Psoas muscle (tissue), 8 donors: ENCODE data around the gene PHF8. TPM values are rescaled to one million over a fixed set of nuclear protein-coding genes. Genes with fewer than 3 reads are reported as not detected.

Experiments used
- ATAC-seq, 4 donors: fragments of 200-7000 bp; cut with Tn5 transposase; one replicate each; pipeline ENCODE4 v1.9.1; 2020; ENCODE audit warnings: moderate library complexity in 3 of 4, mild to moderate bottlenecking in 2 of 4
- DNase-seq, 2 donors: peaks; one replicate each; pipeline ENCODE4 v3.0.0-alpha.2; 2020
- H3K27ac ChIP-seq: fragments of 200-600 bp; one replicate; pipeline ENCODE4 v1.8.0; 2022
- H3K27me3 ChIP-seq, 3 donors: fragments of 200-600 bp in 1 of 3; one replicate each; pipeline versions ENCODE4 v1.6.1 to v1.8.0; 2013 to 2022; ENCODE audit warnings: low read length in 2 of 3, mild to moderate bottlenecking in 2 of 3, moderate library complexity in 1 of 3; ENCODE audit not compliant: insufficient read depth in 3 of 3
- H3K36me3 ChIP-seq, 2 donors: fragments of 200-600 bp in 1 of 2; one replicate each; pipeline versions ENCODE4 v1.6.1 to v1.8.0; 2013 to 2022; ENCODE audit warnings: low read depth in 1 of 2, mild to moderate bottlenecking in 1 of 2, moderate library complexity in 1 of 2; ENCODE audit not compliant: insufficient read depth in 1 of 2
- H3K4me1 ChIP-seq: fragments of 200-600 bp; one replicate; pipeline ENCODE4 v1.8.0; 2022
- H3K4me3 ChIP-seq: fragments of 200-600 bp; one replicate; pipeline ENCODE4 v1.8.0; 2022; ENCODE audit warnings: mild to moderate bottlenecking
- H3K9me3 ChIP-seq: fragments of 200-600 bp; one replicate; pipeline ENCODE4 v1.8.0; 2022
- WGBS, 3 donors: extraction: QIAGEN DNeasy Blood & Tissue Kit; methylation state at CpG; one replicate each; pipeline versions ENCODE4 v1.1.6 to v1.1.7; 2013; 5-methylcytosine and 5-hydroxymethylcytosine counted together
- intact Hi-C, 2 donors: fragments of 100-400 bp; cut with DNase I; formaldehyde crosslinking; loops; one replicate each; pipeline versions ENCODE4 v1.11.0 to v1.14.2; 2022
- polyA plus RNA-seq, 3 donors: library from polyadenylated mRNA; stranded (reverse); fragments of 200-250 nt; gene quantifications; one replicate each; pipeline ENCODE4 v1.2.3, GENCODE V29; 2013
- total RNA-seq, 4 donors: library from RNA; stranded (reverse); fragmentation: NEBNext Ultra II Directional in 2 of 4; extraction: Animal tissue kit (Norgen Biotek cat#: 25700) in 2 of 4; gene quantifications; one replicate each; pipeline versions ENCODE4 v1.2.1 to v1.2.4, GENCODE V29; 2021 to 2023
- TF ChIP-seq, protein P1 (sequence below): fragments of 200-600 bp; IDR thresholded peaks from one replicate; pipeline ENCODE4 v1.8.0; 2022; ENCODE audit warnings: antibody characterized with exemption
- donor health status: healthy with polysubstance abuse.
- donor health status: DM: no; HTN: no; CAD: no; lungs with moderate emphysema.
- donor health status: Bipolar disorder and iron deficiency.
- donor health status: healthy.
- donor health status: DM: yes; HTN: yes; CAD: no.
- donor health status: DM: no; HTN: no; CAD: no.
- donor health status: DM: no; HTN: no; CAD: no.
- donor health status: DM: yes; HTN: yes; CAD: no.

The PHF8 gene
- total and polyA plus RNA-seq, 7 donors, result 3.6 to 16.4 (median 9.0) TPM

GRCh38 chrX:54024350-54024749 lies 19.9 kb downstream of the PHF8 start:
- 89 to 100% (median 96%) methylated on average over 5 of the region's 5 CpGs for WGBS, 3 donors
- ATAC-seq (no peak), DNase-seq (no peak)
- H3K27ac ChIP-seq, result no peak overlapping the region
- TF ChIP-seq, protein P1, sequence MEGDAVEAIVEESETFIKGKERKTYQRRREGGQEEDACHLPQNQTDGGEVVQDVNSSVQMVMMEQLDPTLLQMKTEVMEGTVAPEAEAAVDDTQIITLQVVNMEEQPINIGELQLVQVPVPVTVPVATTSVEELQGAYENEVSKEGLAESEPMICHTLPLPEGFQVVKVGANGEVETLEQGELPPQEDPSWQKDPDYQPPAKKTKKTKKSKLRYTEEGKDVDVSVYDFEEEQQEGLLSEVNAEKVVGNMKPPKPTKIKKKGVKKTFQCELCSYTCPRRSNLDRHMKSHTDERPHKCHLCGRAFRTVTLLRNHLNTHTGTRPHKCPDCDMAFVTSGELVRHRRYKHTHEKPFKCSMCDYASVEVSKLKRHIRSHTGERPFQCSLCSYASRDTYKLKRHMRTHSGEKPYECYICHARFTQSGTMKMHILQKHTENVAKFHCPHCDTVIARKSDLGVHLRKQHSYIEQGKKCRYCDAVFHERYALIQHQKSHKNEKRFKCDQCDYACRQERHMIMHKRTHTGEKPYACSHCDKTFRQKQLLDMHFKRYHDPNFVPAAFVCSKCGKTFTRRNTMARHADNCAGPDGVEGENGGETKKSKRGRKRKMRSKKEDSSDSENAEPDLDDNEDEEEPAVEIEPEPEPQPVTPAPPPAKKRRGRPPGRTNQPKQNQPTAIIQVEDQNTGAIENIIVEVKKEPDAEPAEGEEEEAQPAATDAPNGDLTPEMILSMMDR, result no peak
- no peaks in the 10 kb centered on the region for H3K27me3 ChIP-seq
- H3K9me3 ChIP-seq, result no peaks in the 10 kb centered on the region
- H3K4me3 ChIP-seq, result no peak overlapping the region
- peaks cover 0 to 52% of the 10 kb centered on the region in 2 donors for H3K36me3 ChIP-seq
- no peaks in the 10 kb centered on the region for H3K4me1 ChIP-seq
- intact Hi-C loops, result no loop called here

DNA sequence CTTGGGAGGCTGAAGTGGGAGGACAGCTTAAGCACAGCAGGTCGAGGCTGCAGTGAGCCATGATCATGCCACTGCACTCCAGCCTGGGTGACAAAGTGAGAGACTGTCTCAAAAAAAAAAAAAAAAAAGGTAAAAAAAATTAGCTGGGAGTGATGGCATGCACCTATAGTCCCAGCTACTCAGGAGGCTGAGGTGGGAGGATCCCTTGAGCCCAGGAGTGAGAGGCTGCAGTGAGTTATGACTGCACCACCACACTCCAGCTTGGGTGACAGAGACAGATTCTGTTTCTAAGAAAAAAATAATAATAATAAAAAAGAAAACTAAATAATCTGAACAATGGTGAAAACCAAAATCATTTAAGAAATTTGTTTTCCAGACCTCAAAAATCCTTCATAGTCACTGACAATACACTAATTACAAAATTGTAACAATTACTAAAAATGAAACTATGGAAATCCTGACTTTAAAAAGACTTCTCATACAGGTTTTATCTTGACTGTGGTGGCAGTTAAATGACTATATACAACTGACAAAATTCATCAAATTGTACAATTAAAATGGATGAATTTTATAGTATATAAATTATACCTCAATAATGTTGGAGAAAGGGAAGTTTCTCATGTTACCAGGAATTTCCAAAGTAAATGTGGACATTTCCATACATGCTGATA lies 31.3 kb downstream of the PHF8 start:
- Histone ChIP-seq H3K36me3 (peaks cover 0 to 63% of the 10 kb centered on the region in 2 donors), H3K4me3 (no peak overlapping the region), H3K4me1 (no peaks in the 10 kb centered on the region), H3K27ac (no peak overlapping the region), H3K27me3 (no peaks in the 10 kb centered on the region), H3K9me3 (no peaks in the 10 kb centered on the region)
- ATAC-seq, result no peak
- TF ChIP-seq, protein P1, result no peak
- WGBS, 3 donors, result 50 to 100% (median 97%) methylated on average over 1 of the region's 1 CpG
- intact Hi-C loops, result no loop called here
- no peak for DNase-seq

GRCh38 chrX:54007682-54008081 lies 36.6 kb downstream of the PHF8 start:
- peaks cover 0 to 16% of the 10 kb centered on the region in 2 donors for H3K36me3 ChIP-seq
- H3K4me1 ChIP-seq, result no peaks in the 10 kb centered on the region
- H3K9me3 ChIP-seq, result no peaks in the 10 kb centered on the region
- no peak for DNase-seq
- intact Hi-C loops, result no loop called here
- no peak overlapping the region for H3K27ac ChIP-seq
- 86 to 98% (median 93%) methylated on average over 4 of the region's 4 CpGs for WGBS, 3 donors
- H3K27me3 ChIP-seq, result no peaks in the 10 kb centered on the region
- TF ChIP-seq, protein P1, result no peak
- H3K4me3 ChIP-seq, result no peak overlapping the region
- no peak for ATAC-seq

- Histone ChIP-seq H3K9me3 (no peaks in the 10 kb centered on the region), H3K27me3 (peaks cover 0 to 3% (median 0%) of the 10 kb centered on the region in 3 donors), H3K36me3 (peaks cover 3 to 91% of the 10 kb centered on the region in 2 donors), H3K4me3 (no peak overlapping the region), H3K27ac (no peak overlapping the region), H3K4me1 (no peaks in the 10 kb centered on the region)
- DNase-seq, result no peak
- intact Hi-C loops, result no loop called here
- no peak for ATAC-seq
- TF ChIP-seq, protein P1, result no peak
- 82 to 98% (median 94%) methylated on average over 2 of the region's 2 CpGs for WGBS, 3 donors
Measured at GRCh38 chrX:53997724-53998123, 46.5 kb downstream of the PHF8 start.

DNA sequence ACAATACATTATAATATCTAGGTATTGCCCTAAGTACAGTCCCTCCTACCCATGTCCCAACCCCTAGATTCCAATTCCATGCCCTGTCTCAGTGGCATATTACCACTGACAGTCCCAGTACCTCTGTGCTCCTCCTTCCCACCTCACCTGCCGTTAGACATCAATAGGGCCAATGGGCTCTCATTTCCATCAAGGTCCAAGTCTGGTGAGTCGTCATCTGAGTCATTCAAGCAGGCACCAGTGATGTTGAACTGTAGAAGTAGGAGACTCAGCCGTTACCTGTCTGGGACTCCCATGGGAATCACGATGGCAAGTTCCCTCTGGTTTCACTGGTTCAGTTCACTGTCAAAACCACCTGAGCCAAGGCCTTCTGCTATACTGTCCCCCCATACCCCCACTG lies 51.7 kb downstream of the PHF8 start:
- Histone ChIP-seq H3K4me3 (no peak overlapping the region), H3K36me3 (peaks cover 3 to 64% of the 10 kb centered on the region in 2 donors), H3K4me1 (no peaks in the 10 kb centered on the region), H3K27ac (no peak overlapping the region), H3K27me3 (peaks cover 0 to 4% (median 0%) of the 10 kb centered on the region in 3 donors), H3K9me3 (no peaks in the 10 kb centered on the region)
- intact Hi-C loops, result no loop called here
- no peak for DNase-seq
- 73 to 98% (median 94%) methylated on average over 4 of the region's 4 CpGs for WGBS, 3 donors
- TF ChIP-seq, protein P1, result no peak
- ATAC-seq, result no peak
